Measurements from ENCODE around the gene CDT1. TPM values are rescaled to one million over a fixed set of nuclear protein-coding genes. Genes with fewer than 3 reads are reported as not detected.
A peak's percentile ranks its signal among the peaks of the same experiment; 100 is the strongest.

CDT1 gene
- total and polyA plus RNA-seq, 8 donors, result 1.5 to 147 (median 5.7) TPM

- Histone ChIP-seq H3K4me3 (no peak overlapping the region), H3K36me3 (peaks cover 4 to 64% (median 54%) of the 10 kb centered on the region in 4 donors), H3K27me3 (no peaks in the 10 kb centered on the region), H3K4me1 (peaks cover 0 to 4% (median 0%) of the 10 kb centered on the region in 4 donors), H3K9me3 (no peaks in the 10 kb centered on the region), H3K27ac (no peak overlapping the region)
- no peak for TF ChIP-seq EP300 (IDR thresholded peaks at IDR 0.05)
- TF ChIP-seq CTCF (IDR thresholded peaks at IDR 0.05), result no peak
- TF ChIP-seq POLR2A (IDR thresholded peaks at IDR 0.05), result no peak
- no peak for TF ChIP-seq POLR2AphosphoS5 (IDR thresholded peaks at IDR 0.05)
- intact Hi-C loops (cut with DNase I; ENCODE audit: low total_unique reads), result no loop called here
- WGBS, 5 donors, result 79 to 89% (median 84%) methylated on average over 21 to 24 of the region's 24 CpGs
- no peak for DNase-seq
Measured at GRCh38 chr16:88828711-88829110, 25.1 kb downstream of the CDT1 start.

- Histone ChIP-seq H3K4me1 (peaks cover 0 to 4% (median 0%) of the 10 kb centered on the region in 4 donors), H3K36me3 (peaks cover 4 to 63% (median 50%) of the 10 kb centered on the region in 4 donors), H3K27ac (peak overlapping the region in 1 of 5 donors; percentile 49), H3K9me3 (no peaks in the 10 kb centered on the region), H3K27me3 (no peaks in the 10 kb centered on the region), H3K4me3 (no peak overlapping the region)
- 72 to 80% (median 77%) methylated on average over 10 to 11 of the region's 11 CpGs for WGBS, 5 donors
- intact Hi-C loops (cut with DNase I; ENCODE audit: low total_unique reads), result no loop called here
- peak in 1 of 2 donors; percentile 75 for DNase-seq
- TF ChIP-seq EP300 (IDR thresholded peaks at IDR 0.05) (no peak), POLR2AphosphoS5 (IDR thresholded peaks at IDR 0.05) (peak in 1 of 3 donors; percentile 27), POLR2A (IDR thresholded peaks at IDR 0.05) (no peak), CTCF (IDR thresholded peaks at IDR 0.05) (no peak)
Measured at GRCh38 chr16:88830258-88830657, 26.7 kb downstream of the CDT1 start.

GRCh38 chr16:88830783-88831182 is 27.2 kb downstream of the CDT1 start:
- H3K27me3 ChIP-seq, result no peaks in the 10 kb centered on the region
- intact Hi-C loops (cut with DNase I; ENCODE audit: low total_unique reads), result no loop called here
- 90 to 95% (median 91%) methylated on average over 14 of the region's 14 CpGs for WGBS, 5 donors

GRCh38 chr16:88831838-88832237 is 28.2 kb downstream of the CDT1 start:
- Histone ChIP-seq H3K27me3 (no peaks in the 10 kb centered on the region), H3K9me3 (no peaks in the 10 kb centered on the region), H3K4me1 (no peaks in the 10 kb centered on the region), H3K4me3 (no peak overlapping the region), H3K27ac (no peak overlapping the region), H3K36me3 (peaks cover 4 to 60% (median 50%) of the 10 kb centered on the region in 4 donors)
- 68 to 81% (median 69%) methylated on average over 11 to 13 of the region's 13 CpGs for WGBS, 5 donors
- DNase-seq, result no peak
- intact Hi-C loops (cut with DNase I; ENCODE audit: low total_unique reads), result no loop called here
- TF ChIP-seq POLR2AphosphoS5 (IDR thresholded peaks at IDR 0.05), result no peak
- no peak for TF ChIP-seq EP300 (IDR thresholded peaks at IDR 0.05)
- TF ChIP-seq CTCF (IDR thresholded peaks at IDR 0.05), result no peak
- no peak for TF ChIP-seq POLR2A (IDR thresholded peaks at IDR 0.05)

More at GRCh38 chr16:88830783-88831182, 27.2 kb downstream of the CDT1 start:
- TF ChIP-seq CTCF (IDR thresholded peaks at IDR 0.05) (no peak), POLR2AphosphoS5 (IDR thresholded peaks at IDR 0.05) (no peak), POLR2A (IDR thresholded peaks at IDR 0.05) (no peak), EP300 (IDR thresholded peaks at IDR 0.05) (no peak)
- H3K4me1 ChIP-seq, result peaks cover 0 to 4% (median 0%) of the 10 kb centered on the region in 4 donors
- no peaks in the 10 kb centered on the region for H3K9me3 ChIP-seq
- H3K4me3 ChIP-seq, result no peak overlapping the region
- DNase-seq, result no peak
- H3K27ac ChIP-seq, result peak overlapping the region in 1 of 5 donors; percentile 49
- H3K36me3 ChIP-seq, result peaks cover 4 to 64% (median 53%) of the 10 kb centered on the region in 4 donors
